ENCODE data around the gene KIF1B.
"Not testable (repeated sequence)": the region's sequence is repeated elsewhere in the genome, so short reads cannot be mapped to it uniquely, and the experiment has no call there.

The KIF1B gene

DNA sequence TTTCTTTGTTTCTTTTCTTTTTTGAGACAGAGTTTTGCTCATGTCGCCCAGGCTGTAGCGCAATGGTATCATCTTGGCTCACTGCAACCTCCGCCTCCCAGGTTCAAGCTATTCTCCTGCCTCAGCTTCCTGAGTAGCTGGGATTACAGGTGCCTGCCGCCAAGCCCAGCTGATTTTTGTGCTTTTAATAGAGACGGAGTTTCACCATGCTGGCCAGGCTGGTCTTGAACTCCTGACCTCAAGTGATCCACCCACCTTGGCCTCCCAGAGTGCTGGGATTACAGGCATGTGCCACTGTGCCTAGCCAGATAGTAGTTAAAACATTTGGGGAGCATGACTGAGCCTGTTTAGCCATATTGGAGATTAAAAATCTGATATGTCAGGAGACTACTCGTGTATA is 10.3 kb downstream of the KIF1B start:
- DNase-seq; intact Hi-C loops (cut with DNase I): not testable (repeated sequence)

DNA sequence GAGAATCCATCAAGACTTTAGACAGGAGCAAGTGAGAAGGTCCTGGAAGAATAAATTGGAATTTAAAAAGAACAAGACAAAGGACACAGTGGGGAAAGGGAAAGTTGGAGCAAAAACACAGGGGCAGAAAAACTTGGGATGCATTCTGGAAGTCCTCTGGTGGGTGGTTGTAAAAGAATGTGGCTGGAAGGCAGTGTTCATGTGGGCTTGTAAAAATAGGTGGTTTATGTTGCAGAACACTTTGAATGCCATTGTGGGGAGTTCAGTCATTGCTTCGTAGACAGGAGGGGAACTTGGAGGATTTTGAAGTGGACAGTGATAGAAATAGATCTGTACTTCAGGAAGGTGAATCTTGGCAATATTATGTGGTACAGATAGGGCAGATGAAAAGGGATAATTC is 15.2 kb downstream of the KIF1B start:
- no peak for DNase-seq
- intact Hi-C loops (cut with DNase I), result no loop called here

DNA sequence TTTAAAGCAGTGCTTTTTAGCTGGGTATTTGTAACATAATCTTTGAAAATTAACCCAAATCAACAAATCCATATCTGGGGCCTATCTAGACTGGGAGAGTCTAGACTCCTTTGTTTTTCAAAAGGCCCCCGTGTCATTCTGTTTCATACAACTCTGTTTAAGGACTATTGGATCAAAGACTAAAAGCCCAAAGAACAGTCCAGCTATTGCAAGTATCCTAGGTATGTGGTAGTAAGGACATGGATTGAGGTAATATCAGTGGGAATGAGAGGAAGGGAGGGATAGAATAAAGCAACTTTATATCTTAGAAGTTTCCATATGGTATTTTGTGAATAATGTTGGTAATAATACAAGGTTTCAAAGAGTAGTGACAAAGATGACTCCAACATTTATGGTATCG is 18.2 kb downstream of the KIF1B start:
- intact Hi-C loops (cut with DNase I), result no loop called here
- no peak for DNase-seq

DNA sequence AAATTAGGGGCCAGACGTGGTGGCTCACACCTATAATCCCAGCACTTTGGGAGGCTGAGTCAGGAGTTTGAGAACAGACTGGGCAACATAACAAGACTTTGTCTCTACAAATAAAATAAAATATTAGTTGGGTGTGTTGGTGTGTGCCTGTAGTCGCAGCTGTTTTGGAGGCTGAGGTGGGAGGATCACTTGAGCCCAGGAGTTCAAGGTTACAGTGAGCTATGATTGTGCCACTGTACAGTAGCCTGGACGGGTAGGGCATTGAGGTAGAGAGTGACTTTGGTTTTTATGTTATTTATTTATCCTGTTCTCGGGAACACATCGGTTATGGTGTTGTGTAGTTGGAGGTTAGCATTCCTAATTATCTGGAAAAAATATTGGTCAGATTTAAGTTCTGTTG is 19.5 kb downstream of the KIF1B start:
- DNase-seq, result no peak
- intact Hi-C loops (cut with DNase I), result no loop called here

DNA sequence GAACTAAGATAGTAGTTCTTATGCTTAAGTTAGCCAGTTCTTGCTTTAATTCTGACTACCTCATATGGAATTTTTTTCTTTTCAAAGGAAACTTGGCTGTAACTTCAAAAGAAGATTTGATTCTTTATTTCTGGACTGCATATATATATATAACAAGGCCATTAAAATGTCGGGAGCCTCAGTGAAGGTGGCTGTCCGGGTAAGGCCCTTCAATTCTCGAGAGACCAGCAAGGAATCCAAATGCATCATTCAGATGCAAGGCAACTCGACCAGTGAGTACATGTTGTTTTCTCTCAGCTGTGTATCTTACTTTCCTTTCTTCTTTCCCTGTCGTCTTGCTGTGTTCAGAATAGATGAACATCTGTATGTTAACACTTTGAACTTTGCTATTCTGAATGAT is 21.8 kb downstream of the KIF1B start:
- DNase-seq, result no peak
- intact Hi-C loops (cut with DNase I), result no loop called here

DNA sequence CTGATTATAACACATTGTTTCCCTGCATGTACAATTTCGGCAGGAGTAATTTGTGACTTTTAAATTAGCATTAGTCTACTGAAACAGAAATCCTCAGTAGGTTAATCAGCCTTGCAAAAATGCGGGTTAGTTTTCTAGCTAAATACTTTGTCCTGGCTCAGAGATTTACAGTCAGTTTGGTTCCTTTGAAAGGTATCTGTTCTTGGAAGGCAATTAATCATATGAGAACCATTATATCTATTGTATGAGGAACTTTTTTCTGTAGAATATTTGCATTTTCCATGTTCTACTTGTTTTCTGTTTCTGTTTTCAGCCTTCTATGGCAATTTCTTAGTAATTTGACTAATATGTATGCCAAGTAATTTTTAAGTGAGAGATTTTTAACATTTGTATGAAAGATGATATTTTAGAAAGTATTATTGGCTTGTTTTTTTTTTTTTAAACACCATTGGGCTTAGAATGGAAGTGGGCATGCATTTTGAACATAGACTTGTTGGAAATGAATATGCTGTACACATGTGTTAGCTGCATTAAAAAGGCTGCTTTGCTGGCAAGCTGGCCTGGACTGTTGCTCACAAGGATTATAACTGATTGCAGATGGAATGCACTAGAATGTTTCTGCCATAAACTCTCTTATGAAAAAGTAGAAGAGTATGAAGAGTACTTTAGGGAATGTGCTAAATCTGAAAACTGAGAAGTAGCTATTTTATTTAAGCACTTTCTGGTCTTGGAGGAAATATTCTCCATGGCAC is 26.2 kb downstream of the KIF1B start:
- intact Hi-C loops (cut with DNase I), result no loop called here
- DNase-seq, result no peak

DNA sequence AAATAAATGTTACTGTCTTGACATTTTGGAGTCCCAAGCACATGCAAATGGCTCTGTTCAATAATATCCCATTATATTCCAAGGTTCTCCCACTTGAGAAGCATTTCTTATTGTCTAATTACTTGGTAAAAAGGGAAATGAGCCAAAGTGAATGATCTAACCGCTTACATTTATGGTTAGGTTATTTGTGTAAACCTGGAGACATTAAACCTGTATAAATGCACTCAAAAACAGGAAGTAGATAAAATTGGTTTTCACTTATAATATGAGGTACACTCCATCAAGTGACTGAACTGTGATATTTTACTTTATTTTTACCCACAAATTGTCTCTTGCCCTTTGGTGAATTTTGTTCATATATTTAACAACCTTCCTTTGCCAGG is 26.8 kb downstream of the KIF1B start:
- DNase-seq, result no peak
- intact Hi-C loops (cut with DNase I), result no loop called here

DNA sequence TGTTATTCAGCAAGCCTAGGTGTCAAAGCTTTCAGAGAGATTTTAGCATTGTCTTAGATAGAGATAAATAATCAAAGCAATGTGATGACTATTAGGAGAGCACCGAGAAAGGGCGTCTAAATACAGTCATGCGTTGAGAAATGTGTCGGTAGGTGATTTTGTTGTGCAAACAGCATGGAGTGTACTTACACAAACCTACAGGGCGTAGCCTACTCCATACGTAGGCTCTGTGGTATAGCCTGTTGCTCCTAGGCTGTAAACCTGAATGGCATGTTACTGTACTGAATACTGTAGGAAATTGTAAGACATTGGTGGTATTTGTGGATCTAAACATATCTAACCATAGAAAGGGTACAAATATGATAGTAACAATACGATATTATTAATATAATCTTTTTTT is 31.8 kb downstream of the KIF1B start:
- DNase-seq, result no peak
- intact Hi-C loops (cut with DNase I), result no loop called here

DNA sequence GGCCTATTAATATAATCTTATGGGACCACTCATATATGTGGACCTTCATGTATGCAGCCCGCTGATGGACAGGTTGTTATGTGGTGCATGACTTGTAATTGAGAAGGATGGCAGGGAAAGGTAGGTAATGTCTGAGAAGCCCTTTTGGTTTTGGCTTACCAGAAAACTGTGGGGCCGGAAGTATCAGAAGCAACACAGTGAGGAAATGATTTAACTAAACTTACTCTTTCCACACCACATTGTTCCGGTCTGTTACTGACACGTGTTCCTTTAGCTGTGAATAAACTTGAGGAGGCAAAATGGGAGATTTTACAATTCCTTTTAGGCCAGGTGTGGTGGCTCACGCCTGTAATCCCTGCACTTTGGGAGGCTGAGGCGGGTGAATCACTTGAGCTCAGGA is 32.4 kb downstream of the KIF1B start:
- DNase-seq, result no peak
- intact Hi-C loops (cut with DNase I), result no loop called here

DNA sequence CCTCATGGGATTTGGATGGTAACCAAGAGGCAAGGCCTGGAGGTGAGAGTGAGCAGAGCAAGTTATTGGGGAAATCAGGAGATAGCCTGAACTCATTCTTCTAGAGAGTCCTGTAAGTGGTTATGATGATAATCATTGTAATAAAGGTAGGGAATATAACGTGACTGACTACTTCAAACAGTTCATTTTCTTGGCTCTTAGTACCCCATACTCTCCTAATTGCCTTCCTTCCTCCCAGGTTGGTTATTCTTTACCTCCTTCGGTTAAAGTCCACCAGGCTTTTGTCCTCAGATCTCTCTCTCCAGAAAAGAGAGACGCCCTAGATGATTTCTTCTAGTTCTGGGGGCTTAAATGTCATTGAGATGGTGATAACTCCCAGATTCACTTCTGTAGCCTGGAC is 35.3 kb downstream of the KIF1B start:
- intact Hi-C loops (cut with DNase I), result no loop called here
- peak in 1 of 42 donors; percentile 4 for DNase-seq

DNA sequence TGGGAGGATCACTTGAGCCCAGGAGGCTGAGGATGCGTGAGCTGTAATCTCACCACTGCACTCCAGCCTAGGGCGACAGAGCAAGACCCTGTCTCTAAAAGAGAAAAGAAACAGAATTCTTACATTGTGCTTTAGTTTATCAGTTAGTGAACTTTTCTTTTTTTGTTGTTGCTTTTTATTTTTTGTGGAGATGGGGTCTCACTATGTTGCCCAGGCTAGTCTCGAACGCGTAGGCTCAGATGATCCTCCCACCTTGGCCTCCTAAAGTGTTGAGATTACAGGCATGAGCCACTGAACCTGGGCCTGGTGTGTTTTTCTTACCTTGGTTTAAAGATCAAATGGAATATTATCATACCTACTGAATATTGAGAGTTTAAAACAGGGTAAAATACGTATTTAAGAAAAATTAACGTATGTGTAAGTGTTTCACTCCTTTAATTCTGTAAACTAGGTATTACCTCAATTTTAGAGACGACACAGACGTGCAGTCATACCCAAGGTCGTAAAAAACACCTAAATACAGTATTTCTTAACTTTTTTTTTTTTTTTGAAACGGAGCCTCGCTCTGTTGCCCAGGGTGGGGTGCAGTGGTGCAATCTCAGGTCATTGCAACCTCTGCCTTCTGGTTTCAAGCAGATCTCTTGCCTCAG is 39.6 kb downstream of the KIF1B start:
- intact Hi-C loops (cut with DNase I), result no loop called here
- DNase-seq, result peak in 1 of 42 donors; percentile 13

DNA sequence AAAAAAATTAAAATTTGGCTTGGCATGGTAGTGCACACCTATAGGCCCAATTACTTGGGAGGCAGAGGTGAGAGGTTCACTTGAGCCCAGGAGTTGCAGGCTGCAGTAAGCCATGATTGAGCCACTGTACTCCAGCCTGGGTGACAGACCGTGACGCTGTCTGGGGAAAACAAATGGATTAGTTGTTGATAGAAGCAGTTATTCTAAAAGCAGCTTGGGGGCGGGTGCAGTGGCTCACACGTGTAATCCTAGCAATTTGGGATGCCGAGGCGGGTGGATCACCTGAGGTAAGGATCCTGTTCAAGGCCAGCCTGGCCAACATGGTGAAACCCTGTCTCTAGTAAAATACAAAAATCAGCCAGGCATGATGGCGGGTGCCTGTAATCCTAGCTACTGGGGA is 40.3 kb downstream of the KIF1B start:
- DNase-seq, result peak in 1 of 42 donors; percentile 42
- intact Hi-C loops (cut with DNase I), result no loop called here

DNA sequence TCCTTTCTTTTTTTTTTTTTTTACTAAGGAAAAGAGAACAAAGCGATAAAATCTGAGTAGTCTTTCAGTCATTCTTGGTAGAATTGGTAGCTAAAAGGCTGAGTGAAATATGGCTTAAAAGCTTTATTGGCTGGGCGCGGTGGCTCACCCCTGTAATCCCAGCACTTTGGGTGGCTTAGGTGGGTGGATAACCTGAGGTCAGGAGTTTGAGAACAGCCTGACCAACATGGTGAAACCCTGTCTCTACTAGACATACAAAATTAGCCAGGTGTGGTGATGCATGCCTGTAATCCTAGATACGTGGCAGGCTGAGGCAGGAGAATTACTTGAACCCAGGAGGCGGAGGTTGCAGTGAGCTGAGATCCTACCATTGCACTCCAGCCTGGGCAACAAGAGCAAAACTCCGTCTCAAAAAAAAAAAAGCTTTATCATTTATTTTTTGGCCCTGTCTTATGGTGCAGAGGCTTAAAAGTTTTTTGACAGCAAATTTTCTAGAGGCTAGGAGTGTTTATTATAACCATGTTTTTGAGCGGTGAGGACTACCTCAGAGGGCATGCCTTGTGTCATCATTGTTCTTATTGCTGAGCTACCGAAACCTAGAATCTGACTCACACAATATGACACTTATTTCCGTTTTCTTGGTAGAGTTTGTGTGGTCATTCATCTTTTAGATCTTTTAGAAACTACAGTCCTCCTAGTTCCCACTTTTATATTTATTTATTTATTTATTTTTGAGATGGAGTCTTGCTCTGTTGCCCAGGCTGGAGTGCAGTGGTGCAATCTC is 41.1 kb downstream of the KIF1B start:
- intact Hi-C loops (cut with DNase I), result not testable (repeated sequence)
- DNase-seq, result peak in 1 of 42 donors; percentile 3

DNA sequence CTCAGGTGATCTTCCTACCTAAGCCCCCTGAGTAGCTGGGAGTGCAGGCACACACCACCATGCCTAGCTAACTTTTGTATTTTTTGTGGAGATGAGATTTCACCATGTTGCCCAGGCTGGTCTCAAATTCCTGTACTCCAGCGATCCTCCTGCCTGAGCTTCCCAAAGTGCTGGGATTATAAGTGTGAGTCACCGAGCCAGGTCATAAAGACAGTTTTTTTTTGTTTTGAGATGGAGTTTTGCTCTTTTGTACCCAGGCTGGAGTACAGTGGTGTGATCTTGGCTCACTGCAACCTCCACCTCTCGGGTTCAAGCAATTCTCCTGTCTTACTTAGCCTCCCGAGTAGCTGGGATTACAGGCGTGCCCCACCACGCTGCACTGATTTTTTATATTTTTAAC is 42.1 kb downstream of the KIF1B start:
- peak in 1 of 42 donors; percentile 26 for DNase-seq
- intact Hi-C loops (cut with DNase I), result no loop called here

DNA sequence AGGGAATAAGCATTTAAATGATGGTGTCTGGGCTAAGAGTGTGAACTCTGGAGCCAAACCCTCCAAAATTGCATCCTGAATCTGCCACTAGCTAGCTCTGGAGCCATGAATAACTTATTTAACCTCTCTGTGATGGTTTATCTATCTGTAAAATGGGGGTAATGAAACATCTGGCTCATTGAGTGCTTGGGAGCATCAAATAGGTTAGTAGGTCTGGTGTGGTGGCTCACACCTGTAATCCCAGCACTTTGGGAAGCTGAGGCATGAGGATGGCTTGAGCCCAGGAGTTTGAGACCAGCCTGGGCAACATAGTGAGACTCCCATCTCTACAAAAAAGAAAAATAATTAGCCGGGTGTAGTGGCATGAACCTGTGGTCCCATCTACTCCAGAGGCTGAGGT is 42.8 kb downstream of the KIF1B start:
- intact Hi-C loops (cut with DNase I), result no loop called here
- peak in 1 of 42 donors; percentile 8 for DNase-seq

DNA sequence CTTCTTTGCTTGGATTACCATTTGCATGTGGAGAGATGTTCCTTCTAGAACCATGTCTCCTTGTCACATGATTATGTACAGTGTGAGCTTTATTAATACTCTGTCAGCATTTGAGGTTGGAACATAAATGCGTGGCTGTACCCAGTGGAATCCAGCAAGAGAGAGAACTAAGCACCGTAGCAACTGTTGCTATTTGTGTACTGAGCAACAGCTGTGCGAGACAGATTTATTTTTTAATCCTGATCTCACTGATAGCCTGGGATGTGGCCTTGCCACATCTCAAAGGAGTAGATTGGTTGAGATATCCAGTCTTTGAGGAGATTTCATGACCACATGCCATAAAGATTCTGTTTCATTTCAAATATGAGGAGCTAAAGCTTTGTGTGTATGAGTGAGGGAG is 43.4 kb downstream of the KIF1B start:
- peak in 1 of 42 donors; percentile 40 for DNase-seq
- intact Hi-C loops (cut with DNase I), result no loop called here

DNA sequence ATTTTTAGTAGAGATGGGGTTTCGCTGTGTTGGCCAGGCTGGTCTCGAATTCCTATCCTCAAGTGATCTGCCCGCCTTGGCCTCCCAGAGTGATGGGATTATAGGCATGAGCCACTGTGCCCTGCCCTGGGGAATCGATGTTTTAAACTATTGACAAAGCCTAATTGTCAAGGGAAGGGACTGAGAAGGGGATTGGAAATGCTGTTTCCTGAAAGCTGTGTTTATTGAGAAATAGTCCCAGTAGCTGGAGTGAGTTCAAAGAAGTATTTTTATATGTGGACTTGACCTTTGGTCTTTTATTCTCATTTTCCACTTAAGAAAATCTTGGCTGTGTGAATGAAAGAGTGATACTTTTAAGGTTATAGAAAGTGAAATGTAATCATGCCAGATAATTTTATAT is 47.5 kb downstream of the KIF1B start:
- DNase-seq, result peak in 1 of 42 donors; percentile 41
- intact Hi-C loops (cut with DNase I), result no loop called here

DNA sequence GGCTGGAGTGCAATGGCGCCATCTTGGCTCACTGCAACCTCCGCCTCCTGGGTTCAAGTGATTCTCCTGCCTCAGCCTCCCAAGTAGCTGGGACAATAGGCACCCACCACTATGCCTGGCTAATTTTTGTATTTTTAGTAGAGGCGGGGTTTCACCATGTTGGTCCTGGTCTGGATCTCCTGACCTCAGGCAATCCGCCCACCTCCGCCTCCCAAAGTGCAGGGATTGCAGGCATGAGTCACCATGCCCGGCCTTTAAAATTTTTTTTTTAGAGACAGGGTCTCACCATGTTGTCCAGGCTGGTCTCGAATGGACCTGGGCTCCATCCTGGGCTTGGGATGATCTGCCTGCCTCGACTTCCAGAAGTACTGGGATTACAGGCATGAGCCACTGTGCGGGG is 49.2 kb downstream of the KIF1B start:
- DNase-seq, result peak in 1 of 42 donors; percentile 26
- intact Hi-C loops (cut with DNase I), result not testable (repeated sequence)

DNA sequence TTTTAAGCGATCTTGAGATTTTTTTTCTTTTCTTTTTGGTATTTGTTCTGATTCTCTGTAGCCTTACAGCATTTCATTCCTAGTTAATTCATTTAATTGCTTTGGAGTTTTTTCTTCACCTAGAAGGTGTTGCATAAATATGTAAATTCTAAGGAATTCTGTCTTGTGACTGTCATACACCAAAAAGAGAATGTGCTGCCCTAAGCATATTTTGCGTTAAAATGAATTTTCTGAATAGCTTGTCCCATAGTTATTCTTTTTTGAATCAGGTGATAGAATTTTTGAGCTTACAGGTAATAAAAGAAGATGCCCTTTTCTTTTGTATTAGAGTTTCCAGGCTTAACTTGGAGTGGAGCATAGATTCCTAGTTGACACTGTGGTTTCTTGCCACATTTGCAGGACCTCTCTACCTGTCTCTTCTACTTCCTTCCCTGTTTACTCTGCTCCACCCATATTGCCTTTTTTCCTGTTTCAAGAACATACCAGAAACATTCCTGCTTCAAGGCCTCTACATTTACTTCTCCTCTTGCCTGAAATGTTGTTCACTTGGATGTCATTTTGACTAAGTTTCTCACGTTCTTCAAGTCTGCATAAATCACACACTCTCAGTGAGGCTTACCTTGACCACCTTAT is 53.2 kb downstream of the KIF1B start:
- intact Hi-C loops (cut with DNase I), result no loop called here

DNA sequence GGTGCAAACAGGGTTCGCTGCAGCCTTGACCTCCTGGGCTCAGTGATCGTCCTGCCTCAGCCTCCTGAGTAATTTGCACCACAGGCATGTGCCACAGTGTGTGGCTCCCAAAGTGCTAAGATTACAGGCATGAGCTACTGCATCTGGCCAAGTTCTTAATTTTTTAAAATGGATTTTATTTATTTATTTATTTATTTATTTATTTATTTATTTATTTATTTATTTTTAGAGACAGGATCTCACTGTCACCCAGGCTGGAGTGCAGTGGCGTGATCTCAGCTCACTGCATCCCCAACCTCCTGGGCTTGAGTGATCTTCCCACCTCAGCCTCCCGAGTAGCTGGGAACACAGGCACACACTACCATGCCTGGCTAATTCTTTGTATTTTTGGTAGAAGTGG is 54.7 kb downstream of the KIF1B start:
- peak in 1 of 42 donors; percentile 25 for DNase-seq
- intact Hi-C loops (cut with DNase I), result no loop called here

More for the DNA sequence above, 53.2 kb downstream of the KIF1B start:
- no peak for DNase-seq
